HAP-1 (cell line): Measurements from ENCODE around the gene CRYBB2.

Experiments used
- DNase-seq, 2 experiments: peaks; one replicate each; pipeline ENCODE4 v3.0.0-alpha.2; 2016 to 2020; ENCODE audit warnings: low spot score in 2 of 2
- H3K27me3 ChIP-seq: fragments of 250-450 bp; sonication (Bioruptor Pico); 2 replicates; pipeline ENCODE4 v1.5.1; 2020; ENCODE audit warnings: low read depth, mild to moderate bottlenecking, moderate library complexity
- H3K36me3 ChIP-seq: fragments of 250-450 bp; sonication (Bioruptor Pico); replicated peaks from 2 replicates; pipeline ENCODE4 v1.5.1; 2020; ENCODE audit warnings: mild to moderate bottlenecking
- H3K4me1 ChIP-seq: fragments of 250-450 bp; sonication (Bioruptor Pico); 2 replicates; pipeline ENCODE4 v1.5.1; 2020; ENCODE audit warnings: mild to moderate bottlenecking
- H3K4me3 ChIP-seq: fragments of 250-450 bp; sonication (Bioruptor Pico); 2 replicates; pipeline ENCODE4 v1.5.1; 2020; ENCODE audit warnings: mild to moderate bottlenecking, moderate library complexity
- H3K9me3 ChIP-seq: fragments of 250-450 bp; sonication (Bioruptor Pico); 2 replicates; pipeline ENCODE4 v1.5.1; 2020; ENCODE audit warnings: mild to moderate bottlenecking, moderate library complexity
- in situ Hi-C: fragments of 300-500 bp; cut with MboI; formaldehyde crosslinking; loops from 3 replicates; pipeline ENCODE4 v1.14.3; 2020; ENCODE audit warnings: low sequenced_read_pairs, inconsistent platforms, mixed read lengths

Gene CRYBB2

DNA sequence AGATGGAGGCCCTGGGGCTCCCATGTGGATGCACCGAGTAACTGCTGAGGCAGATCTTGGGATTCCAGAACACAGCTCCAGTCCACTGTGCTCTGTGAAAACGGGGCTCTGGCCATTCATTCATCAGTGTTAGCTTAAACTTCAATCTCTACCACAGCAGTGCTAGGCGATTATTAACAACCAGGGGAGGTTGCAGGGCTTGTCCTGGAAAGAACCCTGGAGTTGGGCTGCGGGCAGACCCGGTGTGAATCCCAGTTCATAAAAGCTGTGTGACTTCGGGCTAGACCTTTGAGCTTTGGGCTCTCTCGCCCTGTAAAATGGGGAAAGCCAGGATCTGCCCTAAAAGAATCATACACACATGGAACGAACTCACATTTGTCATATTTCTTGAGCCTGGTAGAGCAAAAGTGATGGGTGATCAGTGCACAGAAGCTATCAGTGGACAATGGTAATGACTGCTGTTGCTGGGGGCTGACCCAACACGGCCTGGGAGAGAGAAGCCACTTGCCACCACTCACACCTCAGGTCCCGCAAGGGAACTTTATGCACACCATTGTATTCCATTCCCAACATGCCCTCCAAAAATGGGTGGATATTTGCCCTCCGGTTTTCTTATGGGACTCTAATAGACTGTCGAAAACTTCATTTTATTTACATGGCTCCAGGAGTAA is 35.4 kb upstream of the CRYBB2 start:
- Histone ChIP-seq H3K36me3 (peaks cover 15% of the 10 kb centered on the region; the same call in 1 of the 2 replicates), H3K4me1 (no peaks in the 10 kb centered on the region), H3K4me3 (no peak overlapping the region), H3K9me3 (no peaks in the 10 kb centered on the region), H3K27me3 (no peaks in the 10 kb centered on the region)
- in situ Hi-C loops = no loop called here
- no peak for DNase-seq

DNA sequence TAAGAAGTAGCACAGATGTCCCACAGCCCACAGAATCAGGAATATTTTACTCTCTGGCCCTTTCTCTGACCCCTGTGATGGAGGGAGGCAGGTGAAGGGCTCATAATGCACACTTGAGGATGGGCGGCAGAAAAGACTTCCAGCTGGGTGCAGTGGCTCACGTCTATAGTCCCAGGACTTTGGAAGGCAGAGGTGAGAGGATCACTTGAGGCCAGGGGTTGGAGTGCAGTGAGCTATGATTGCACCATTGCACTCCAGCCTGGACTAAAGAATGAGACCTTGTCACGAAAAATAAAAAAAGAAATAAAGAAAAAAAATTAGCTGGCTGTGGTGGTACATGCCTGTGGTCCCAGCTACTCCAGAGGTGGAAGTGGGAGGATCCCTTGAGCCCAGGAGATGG is 33.3 kb upstream of the CRYBB2 start:
- H3K4me1 ChIP-seq = no peaks in the 10 kb centered on the region
- no peak for DNase-seq
- no peaks in the 10 kb centered on the region for H3K27me3 ChIP-seq
- peaks cover 15% of the 10 kb centered on the region; the same call in 1 of the 2 replicates for H3K36me3 ChIP-seq
- no peaks in the 10 kb centered on the region for H3K9me3 ChIP-seq
- in situ Hi-C loops = no loop called here
- no peak overlapping the region for H3K4me3 ChIP-seq

DNA sequence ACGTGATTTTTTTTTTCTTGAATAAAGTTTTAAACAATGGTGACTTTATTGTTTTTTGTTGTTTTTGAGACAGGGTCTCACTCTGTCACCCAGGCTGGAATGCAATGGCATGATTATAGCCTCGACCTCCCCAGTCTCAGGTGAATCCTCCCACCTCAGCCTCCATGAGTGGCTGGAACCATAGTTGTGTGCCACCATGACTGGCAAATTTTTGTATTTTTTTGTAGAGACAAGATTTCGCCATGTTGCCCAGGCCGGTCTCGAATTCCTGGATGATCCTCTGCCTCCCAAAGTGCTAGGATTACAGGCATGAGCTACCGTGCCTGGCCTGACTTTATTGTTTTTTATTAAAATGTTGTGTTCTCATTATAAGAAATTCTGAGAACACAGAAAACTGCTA is 32.0 kb upstream of the CRYBB2 start:
- Histone ChIP-seq H3K36me3 (peaks cover 15% of the 10 kb centered on the region), H3K27me3 (no peaks in the 10 kb centered on the region)
- in situ Hi-C loops = no loop called here

DNA sequence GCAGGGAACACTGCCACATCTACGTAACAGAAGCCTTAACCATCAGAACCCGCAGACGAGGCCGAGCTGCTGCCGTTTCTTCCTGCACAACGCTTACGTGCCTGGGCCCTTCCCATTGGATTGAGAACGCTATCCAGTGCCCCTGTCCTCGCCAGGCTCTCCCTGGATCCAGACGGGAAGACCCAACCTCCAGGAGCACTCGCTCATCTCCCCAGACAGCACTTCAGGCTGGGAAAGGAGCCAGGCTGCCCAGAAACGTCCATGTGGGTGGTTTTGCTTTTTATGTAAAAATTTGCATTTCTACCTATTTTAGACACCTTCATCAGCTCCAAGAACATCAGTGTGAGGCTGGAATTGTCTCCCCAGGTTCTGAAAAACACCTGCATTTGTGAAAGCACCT is 27.0 kb upstream of the CRYBB2 start:
- in situ Hi-C loops = no loop called here
- Histone ChIP-seq H3K4me1 (no peaks in the 10 kb centered on the region), H3K9me3 (no peaks in the 10 kb centered on the region), H3K27me3 (no peaks in the 10 kb centered on the region), H3K36me3 (peaks cover 6% of the 10 kb centered on the region), H3K4me3 (no peak overlapping the region)
- DNase-seq = no peak

More for the DNA sequence above, 32.0 kb upstream of the CRYBB2 start:
- Histone ChIP-seq H3K4me3 (no peak overlapping the region), H3K9me3 (no peaks in the 10 kb centered on the region), H3K4me1 (no peaks in the 10 kb centered on the region)
- no peak for DNase-seq

DNA sequence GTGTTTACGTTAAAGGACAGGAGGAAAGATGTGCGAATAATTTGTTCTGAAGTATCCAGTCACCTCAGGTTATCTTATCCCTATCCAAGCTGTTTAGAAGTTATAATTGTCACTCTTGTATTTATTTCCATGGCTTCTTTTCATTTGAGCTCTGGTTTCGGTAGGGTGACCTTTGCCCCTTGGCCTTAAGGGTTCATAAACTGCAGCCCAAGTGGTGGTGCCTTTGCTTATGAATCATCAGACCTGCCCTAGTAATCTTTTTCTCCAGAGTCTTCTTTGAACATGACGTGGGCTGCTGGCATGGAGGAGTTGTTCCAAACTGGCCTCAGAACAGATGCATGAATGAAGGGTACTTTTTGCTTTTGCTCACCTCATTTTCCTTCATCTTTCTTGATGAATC is 26.3 kb upstream of the CRYBB2 start:
- no peaks in the 10 kb centered on the region for H3K4me1 ChIP-seq
- no peaks in the 10 kb centered on the region for H3K27me3 ChIP-seq
- peaks cover 6% of the 10 kb centered on the region for H3K36me3 ChIP-seq
- no peak for DNase-seq
- H3K4me3 ChIP-seq = no peak overlapping the region
- H3K9me3 ChIP-seq = no peaks in the 10 kb centered on the region
- in situ Hi-C loops = no loop called here

DNA sequence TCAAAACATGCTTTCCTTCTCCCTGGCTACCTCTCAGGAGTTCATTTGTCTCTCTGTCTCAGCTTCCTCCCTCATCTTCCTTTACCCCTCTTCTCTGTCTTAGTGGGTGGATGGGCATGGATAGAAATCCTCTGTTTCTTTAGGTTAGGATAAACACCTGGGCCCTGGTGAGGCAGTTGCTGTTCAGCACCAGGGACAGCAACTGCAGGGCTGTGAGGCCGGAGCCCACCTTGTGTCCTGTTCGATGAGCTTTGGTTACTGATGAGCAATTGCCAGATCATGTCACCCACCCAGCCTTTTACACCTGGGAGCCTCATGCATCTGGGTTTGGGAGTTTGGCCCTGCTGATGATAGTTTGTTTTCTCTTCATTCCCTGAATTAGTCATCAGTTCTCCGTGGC is 25.9 kb upstream of the CRYBB2 start:
- DNase-seq = no peak
- H3K36me3 ChIP-seq = peaks cover 6% of the 10 kb centered on the region
- in situ Hi-C loops = no loop called here

DNA sequence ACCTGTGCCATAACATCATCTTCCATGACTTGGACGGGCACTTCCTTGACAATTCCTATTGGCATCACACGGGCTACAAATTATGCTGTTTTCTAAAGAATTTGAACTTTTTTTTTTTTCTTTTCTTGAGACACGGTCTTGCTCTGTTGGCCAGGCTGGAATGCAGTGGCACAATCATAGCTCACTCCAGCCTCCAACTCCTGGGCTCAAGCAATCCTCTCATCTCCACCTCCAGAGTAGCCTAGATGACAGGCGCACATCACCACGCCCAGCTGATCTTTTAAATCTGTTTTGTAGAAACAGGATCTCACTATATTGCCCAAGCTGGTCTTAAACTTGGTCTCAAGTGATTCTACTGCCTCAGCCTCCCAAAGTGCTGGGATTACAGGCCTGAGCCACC is 23.1 kb upstream of the CRYBB2 start:
- H3K27me3 ChIP-seq = no peaks in the 10 kb centered on the region
- H3K4me3 ChIP-seq = no peak overlapping the region
- no peaks in the 10 kb centered on the region for H3K4me1 ChIP-seq
- no peak for DNase-seq
- H3K36me3 ChIP-seq = peaks cover 6% of the 10 kb centered on the region
- in situ Hi-C loops = no loop called here
- no peaks in the 10 kb centered on the region for H3K9me3 ChIP-seq

More for the DNA sequence above, 25.9 kb upstream of the CRYBB2 start:
- Histone ChIP-seq H3K4me1 (no peaks in the 10 kb centered on the region), H3K9me3 (no peaks in the 10 kb centered on the region), H3K27me3 (no peaks in the 10 kb centered on the region), H3K4me3 (no peak overlapping the region)

DNA sequence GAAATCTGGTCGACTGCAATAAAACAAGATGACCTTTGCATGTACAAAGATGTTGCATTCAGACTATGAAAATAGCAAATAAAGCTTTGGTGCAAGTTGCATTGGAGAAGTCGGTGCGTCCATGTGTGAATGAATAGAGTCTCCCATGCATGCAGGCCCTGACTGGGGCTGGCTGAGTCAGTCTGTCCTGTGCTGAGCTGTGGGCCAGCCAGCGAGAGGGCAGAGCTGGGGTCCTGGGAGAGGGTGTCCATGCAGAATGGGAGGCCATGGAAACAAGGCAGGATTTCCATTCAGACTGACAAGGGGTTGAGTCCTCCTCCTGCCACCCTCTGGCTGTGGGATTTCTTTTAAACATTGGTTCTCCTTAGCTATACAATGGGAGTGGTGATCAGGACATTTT is 22.1 kb upstream of the CRYBB2 start:
- no peak for DNase-seq
- Histone ChIP-seq H3K4me1 (no peaks in the 10 kb centered on the region), H3K4me3 (no peak overlapping the region), H3K9me3 (no peaks in the 10 kb centered on the region), H3K27me3 (no peaks in the 10 kb centered on the region), H3K36me3 (peaks cover 4% of the 10 kb centered on the region)
- in situ Hi-C loops = no loop called here

DNA sequence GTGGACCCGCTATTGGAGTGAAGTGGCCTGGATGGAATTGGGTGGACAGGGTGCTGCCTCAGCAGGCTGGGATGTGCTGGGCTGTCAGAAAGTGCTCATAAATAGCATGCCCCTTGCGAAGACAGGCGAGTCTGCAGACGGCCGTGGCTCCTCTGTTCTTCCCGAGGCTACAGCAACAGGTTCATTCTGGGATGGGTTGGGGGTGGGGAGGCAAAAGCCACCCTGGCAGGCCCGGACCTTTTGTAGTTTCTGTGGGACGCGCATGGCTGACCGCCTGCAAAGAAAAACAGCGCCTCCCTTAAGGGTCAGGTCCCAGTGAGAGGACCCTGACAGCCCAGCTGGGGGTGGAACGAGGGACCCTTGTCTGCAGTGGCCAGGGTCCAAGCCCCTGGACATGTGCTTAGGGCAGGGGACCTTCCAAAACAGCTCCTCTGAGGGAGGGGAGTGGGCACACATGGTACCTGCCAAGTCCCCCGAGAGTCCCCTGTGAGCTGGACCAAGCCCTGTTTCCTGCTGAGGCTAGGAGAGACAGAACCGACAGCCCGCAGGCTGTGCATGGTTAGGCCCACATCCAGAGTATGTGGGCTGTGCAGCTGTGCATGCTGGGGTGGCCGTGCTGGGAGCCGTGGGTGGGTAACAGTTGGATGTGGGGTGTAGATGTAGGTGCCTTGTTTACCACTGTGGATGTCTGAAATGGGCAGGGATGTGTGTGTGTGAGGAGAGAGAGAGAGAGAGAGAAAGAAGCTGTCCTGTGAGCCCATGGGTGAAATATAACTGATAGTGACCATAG is 19.5 kb upstream of the CRYBB2 start, which contains the start of gene CRYBB3:
CRYBB3 (plus strand) TSS at position 128 of the 790 bp plus-strand sequence. CDS start 1,539 bp downstream, outside the sequence.
- no peak for DNase-seq
- Histone ChIP-seq H3K9me3 (no peaks in the 10 kb centered on the region), H3K4me1 (no peaks in the 10 kb centered on the region), H3K36me3 (no peaks in the 10 kb centered on the region; the same call in 1 of the 2 replicates), H3K27me3 (no peaks in the 10 kb centered on the region), H3K4me3 (no peak within 1 kb of the TSS)
- in situ Hi-C loops = no loop called here

DNA sequence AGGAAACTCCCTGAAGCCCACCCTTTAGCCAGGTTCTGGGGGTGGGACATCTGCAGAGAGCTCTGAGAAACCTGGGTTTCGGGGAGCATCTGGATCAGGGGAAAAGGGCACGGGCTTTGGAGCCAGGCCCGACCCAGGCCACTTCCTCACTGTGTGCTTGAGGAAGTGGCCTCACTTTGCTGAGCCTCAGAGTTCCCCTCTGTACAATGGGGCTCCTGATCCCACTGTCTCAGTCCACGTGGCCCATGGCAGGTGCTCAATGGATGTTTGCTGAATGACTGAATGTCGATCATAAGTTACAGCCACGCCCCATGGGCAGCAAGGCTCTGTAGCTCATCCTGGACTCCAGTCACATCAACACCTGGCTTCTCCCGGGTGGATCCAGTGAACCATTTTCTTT is 18.5 kb upstream of the CRYBB2 start:
- Histone ChIP-seq H3K36me3 (no peaks in the 10 kb centered on the region; the same call in 1 of the 2 replicates), H3K4me1 (no peaks in the 10 kb centered on the region), H3K27me3 (no peaks in the 10 kb centered on the region), H3K4me3 (no peak overlapping the region), H3K9me3 (no peaks in the 10 kb centered on the region)
- no peak for DNase-seq
- in situ Hi-C loops = no loop called here

DNA sequence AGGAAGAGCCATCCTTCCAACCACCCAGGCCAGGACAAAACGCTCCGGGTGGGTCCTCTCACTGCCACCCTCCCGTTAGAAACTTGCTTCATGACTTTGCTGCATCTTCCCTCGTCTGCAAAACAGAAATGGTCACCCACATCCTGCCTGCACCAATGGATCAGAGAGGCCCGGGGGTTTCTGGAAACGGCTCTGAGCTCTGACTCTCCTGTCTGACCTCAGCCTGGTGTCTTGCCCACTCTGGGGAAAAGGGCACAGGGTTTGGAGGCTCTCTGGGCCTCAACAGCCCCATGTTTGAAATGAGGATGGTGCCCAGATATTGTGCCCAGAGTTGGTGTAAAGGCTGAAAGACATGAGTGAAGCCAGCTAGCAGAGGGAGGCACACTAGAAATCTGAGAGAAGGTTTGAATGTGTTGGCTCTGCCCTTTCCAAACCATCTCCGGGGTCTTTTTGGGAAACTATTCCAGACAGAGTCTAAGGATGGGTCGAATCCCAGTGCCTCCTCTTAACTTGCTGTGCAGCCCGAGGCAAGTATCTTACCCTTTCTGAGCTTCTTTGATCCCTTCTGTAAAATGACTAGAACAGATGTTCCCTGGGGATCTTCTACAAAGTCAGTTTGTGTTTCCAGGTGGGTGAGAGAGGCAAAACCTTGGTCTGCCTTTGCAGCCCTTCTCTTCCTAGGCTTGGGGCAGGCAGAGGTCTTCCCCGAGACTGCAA is 17.7 kb upstream of the CRYBB2 start:
- no peaks in the 10 kb centered on the region; the same call in 1 of the 2 replicates for H3K36me3 ChIP-seq
- no peak overlapping the region for H3K4me3 ChIP-seq
- no peaks in the 10 kb centered on the region for H3K4me1 ChIP-seq
- in situ Hi-C loops = no loop called here
- H3K27me3 ChIP-seq = no peaks in the 10 kb centered on the region
- no peaks in the 10 kb centered on the region for H3K9me3 ChIP-seq
- no peak for DNase-seq

DNA sequence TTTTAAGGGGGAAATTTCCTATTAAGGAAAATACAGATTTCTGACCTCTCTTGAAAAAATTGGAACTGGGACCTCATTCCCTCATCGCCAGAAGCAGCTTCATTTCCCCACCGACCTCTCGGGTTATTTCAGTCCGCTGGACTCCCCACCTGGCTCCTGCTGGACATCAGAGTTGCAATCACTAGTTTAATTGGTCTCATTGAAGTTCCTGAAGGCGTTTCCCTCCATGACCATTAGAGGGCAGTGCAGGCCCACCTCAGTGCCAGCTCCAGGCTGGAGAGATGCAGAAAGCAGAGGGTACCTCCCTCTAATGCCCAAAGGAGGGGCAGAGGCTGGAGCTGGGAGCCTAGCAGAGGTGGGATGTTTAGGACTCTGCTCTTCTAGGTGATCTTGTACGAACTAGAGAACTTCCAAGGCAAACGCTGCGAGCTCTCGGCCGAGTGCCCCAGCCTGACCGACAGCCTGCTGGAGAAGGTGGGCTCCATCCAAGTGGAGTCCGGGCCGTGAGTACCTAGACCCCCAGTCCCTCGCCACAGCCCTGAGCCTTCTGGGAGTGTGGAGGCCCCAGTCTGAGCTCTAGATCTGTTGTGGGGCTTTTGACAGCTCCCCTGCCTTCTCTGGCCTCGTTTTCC is 17.0 kb upstream of the CRYBB2 start:
- Histone ChIP-seq H3K4me3 (no peak overlapping the region), H3K9me3 (no peaks in the 10 kb centered on the region), H3K27me3 (no peaks in the 10 kb centered on the region), H3K4me1 (no peaks in the 10 kb centered on the region), H3K36me3 (no peaks in the 10 kb centered on the region; the same call in 1 of the 2 replicates)
- in situ Hi-C loops = no loop called here
- peak; percentile 58 to 78 for DNase-seq

DNA sequence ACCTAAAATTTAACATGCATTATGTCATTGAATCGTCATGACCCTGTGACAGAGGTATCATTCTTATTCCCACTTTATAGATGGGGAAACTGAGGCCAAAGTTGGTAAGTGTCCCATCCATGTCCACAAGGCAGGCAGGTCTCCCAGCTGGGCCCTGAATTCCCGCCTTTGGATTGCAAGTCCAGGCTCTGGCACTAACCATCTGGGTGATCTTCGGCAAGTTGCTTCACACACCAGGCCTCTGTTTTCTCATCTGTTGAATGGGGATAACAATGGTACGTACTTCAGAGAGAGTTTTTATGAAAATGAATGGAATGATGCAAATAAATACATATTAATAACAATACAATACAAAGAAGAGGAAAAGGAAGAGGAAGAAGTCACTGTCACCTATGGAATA is 16.4 kb upstream of the CRYBB2 start:
- H3K4me3 ChIP-seq = no peak overlapping the region
- H3K4me1 ChIP-seq = no peaks in the 10 kb centered on the region
- H3K36me3 ChIP-seq = no peaks in the 10 kb centered on the region
- no peaks in the 10 kb centered on the region for H3K9me3 ChIP-seq
- in situ Hi-C loops = no loop called here
- no peak for DNase-seq
- no peaks in the 10 kb centered on the region for H3K27me3 ChIP-seq
